Astrocyte (in vitro differentiated cells and primary cell): Measurements from ENCODE around the gene CCL19. TPM values are rescaled to one million over a fixed set of nuclear protein-coding genes. Genes with fewer than 3 reads are reported as not detected.

Experiments used
- DNase-seq: peaks from one replicate; pipeline ENCODE4 v3.0.0-alpha.2; 2010; ENCODE audit warnings: low read depth
- FAIRE-seq: peaks from 2 replicates; lab custom pipeline; 2011; peaks lifted over from hg19 to GRCh38; lab: Jason Lieb, UNC
- H2AFZ ChIP-seq: 2 replicates; pipeline ENCODE4 v1.6.0; 2012; ENCODE audit warnings: low read depth, low read length, inconsistent platforms
- H3K27ac ChIP-seq: 2 replicates; pipeline ENCODE4 v1.5.1; 2011; ENCODE audit warnings: low read depth, low read length, inconsistent platforms
- H3K27me3 ChIP-seq: 2 replicates; pipeline ENCODE4 v1.6.0; 2011; ENCODE audit warnings: low read length, inconsistent platforms; ENCODE audit not compliant: insufficient read depth
- H3K36me3 ChIP-seq: 2 replicates; pipeline ENCODE4 v1.5.1; 2011; ENCODE audit warnings: low read length, inconsistent platforms; ENCODE audit not compliant: insufficient read depth
- H3K4me1 ChIP-seq: 2 replicates; pipeline ENCODE4 v1.5.1; 2011; ENCODE audit warnings: low read length, inconsistent platforms; ENCODE audit not compliant: insufficient read depth
- H3K4me2 ChIP-seq: 2 replicates; pipeline ENCODE4 v1.6.0; 2012; ENCODE audit warnings: low read length, inconsistent platforms
- H3K4me3 ChIP-seq: 2 replicates; pipeline ENCODE4 v1.5.1; 2011; ENCODE audit warnings: low read depth, mild to moderate bottlenecking, low read length, inconsistent platforms; ENCODE audit not compliant: insufficient read depth
- H3K79me2 ChIP-seq: 2 replicates; pipeline ENCODE4 v1.6.0; 2012; ENCODE audit warnings: mild to moderate bottlenecking, low read length, inconsistent platforms; ENCODE audit not compliant: insufficient read depth
- H3K9ac ChIP-seq: 2 replicates; pipeline ENCODE4 v1.6.0; 2012; ENCODE audit warnings: mild to moderate bottlenecking, low read length, inconsistent platforms
- H3K9me3 ChIP-seq: 2 replicates; pipeline ENCODE4 v1.5.1; 2012; ENCODE audit warnings: low read depth, mild to moderate bottlenecking, low read length, inconsistent platforms; ENCODE audit not compliant: insufficient read depth
- H4K20me1 ChIP-seq: 2 replicates; pipeline ENCODE4 v1.6.0; 2012; ENCODE audit warnings: low read length, inconsistent platforms; ENCODE audit not compliant: insufficient read depth
- H3K27ac Mint-ChIP-seq: one replicate; pipeline ENCODE4 v1.8.0; 2021; ENCODE audit warnings: mild to moderate bottlenecking, mixed read lengths; ENCODE audit not compliant: unreplicated experiment
- H3K27me3 Mint-ChIP-seq: one replicate; pipeline ENCODE4 v1.8.0; 2021; ENCODE audit warnings: low read depth, mixed read lengths; ENCODE audit not compliant: unreplicated experiment
- H3K36me3 Mint-ChIP-seq: one replicate; pipeline ENCODE4 v1.8.0; 2021; ENCODE audit warnings: low read depth, mixed read lengths; ENCODE audit not compliant: unreplicated experiment
- H3K4me1 Mint-ChIP-seq: one replicate; pipeline ENCODE4 v1.8.0; 2021; ENCODE audit warnings: low read depth, mixed read lengths; ENCODE audit not compliant: unreplicated experiment
- H3K4me3 Mint-ChIP-seq: one replicate; pipeline ENCODE4 v1.8.0; 2021; ENCODE audit warnings: mild to moderate bottlenecking, moderate library complexity, mixed read lengths; ENCODE audit not compliant: unreplicated experiment
- H3K9me3 Mint-ChIP-seq: one replicate; pipeline ENCODE4 v1.8.0; 2021; ENCODE audit warnings: mild to moderate bottlenecking, mixed read lengths; ENCODE audit not compliant: unreplicated experiment
- EZH2 ChIP-seq: IDR thresholded peaks from 2 replicates; pipeline ENCODE4 v1.6.1; 2012; ENCODE audit warnings: mild to moderate bottlenecking, low read length, inconsistent platforms; ENCODE audit not compliant: insufficient read depth
- total RNA-seq: library from RNA; stranded (reverse); gene quantifications from 2 replicates; pipeline ENCODE4 v1.2.1, GENCODE V29; 2021
- TF ChIP-seq, protein P1 (sequence below): IDR thresholded peaks from 2 replicates; pipeline ENCODE4 v1.5.1; 2011; ENCODE audit warnings: low read depth, mild to moderate bottlenecking, inconsistent platforms, low read length, moderate library complexity; ENCODE audit not compliant: insufficient read depth

Gene CCL19
- total RNA-seq, 1 donor from 2014 or later: not detected

DNA sequence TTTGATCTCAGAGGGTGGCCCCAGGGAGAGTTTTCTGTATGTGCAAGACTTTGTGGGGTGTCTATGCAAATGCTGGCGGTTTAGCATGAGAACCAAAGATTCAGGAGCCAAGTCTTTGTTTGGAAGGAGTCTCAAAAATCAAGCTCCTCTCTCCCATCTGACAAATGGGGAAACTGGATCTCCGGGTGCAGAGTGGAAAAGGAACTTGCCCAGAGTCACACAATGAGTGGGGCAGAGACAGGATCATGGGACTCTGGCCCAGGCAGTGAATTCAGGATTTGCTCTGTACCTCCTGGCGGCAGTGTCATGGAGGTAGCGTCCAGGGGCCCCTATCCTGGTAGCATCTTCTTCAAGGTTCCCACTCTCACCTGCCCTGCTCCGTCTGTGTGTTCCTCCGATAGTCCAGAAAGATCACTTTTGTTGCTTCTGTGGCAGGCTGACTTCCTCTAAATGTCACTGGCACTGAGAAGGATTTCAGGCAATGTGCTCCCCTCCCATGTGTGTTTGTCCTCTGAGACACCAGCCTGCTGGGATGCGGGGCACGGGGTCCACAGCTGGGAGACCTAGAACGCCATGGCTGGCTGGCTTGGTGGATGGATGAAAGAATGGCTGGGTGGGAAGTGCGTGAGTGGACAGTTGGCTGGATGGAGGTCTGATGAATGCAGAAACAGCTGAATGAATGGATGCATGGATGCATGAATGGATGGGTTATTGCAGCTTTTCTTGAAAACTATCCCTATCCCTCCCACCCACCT lies 3.6 kb downstream of the CCL19 start:
- Histone ChIP-seq H3K4me1 (no peaks in the 10 kb centered on the region), H2AFZ (no peak overlapping the region), H3K4me3 (no peak overlapping the region), H3K9ac (no peak overlapping the region), H3K4me2 (no peak overlapping the region), H3K27ac (no peak overlapping the region), H3K79me2 (no peaks in the 10 kb centered on the region), H3K9me3 (no peaks in the 10 kb centered on the region), H4K20me1 (no peaks in the 10 kb centered on the region), H3K36me3 (no peaks in the 10 kb centered on the region), H3K27me3 (peaks cover 2% of the 10 kb centered on the region)
- H3K4me1 Mint-ChIP-seq: no peaks in the 10 kb centered on the region
- DNase-seq: no peak
- peaks cover 23% of the 10 kb centered on the region for H3K27me3 Mint-ChIP-seq
- peaks cover 8% of the 10 kb centered on the region for H3K9me3 Mint-ChIP-seq
- FAIRE-seq: no peak
- peaks cover 21% of the 10 kb centered on the region for H3K36me3 Mint-ChIP-seq
- no peak overlapping the region for H3K27ac Mint-ChIP-seq
- no peak for TF ChIP-seq EZH2
- no peak overlapping the region for H3K4me3 Mint-ChIP-seq

DNA sequence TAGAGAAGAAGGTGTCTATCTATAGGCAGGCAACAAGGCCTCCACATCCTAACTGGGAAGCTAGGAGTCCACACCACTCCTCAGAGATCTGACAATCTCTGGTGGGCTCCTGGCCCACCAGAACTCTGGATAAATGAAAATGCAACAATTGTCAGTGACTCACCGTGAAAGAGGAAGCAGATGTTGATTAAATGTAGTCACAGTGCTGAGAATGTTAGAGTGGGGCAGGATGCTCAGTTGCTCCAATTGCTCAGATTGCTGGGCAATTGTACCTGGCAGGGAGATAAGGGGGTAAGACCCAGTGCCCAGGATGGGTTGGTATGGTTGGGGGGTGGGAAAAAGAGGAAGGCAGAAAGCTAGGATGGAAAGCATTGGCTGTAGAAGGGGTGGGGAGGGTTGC lies 4.3 kb downstream of the CCL19 start:
- DNase-seq (no peak), FAIRE-seq (no peak)

DNA sequence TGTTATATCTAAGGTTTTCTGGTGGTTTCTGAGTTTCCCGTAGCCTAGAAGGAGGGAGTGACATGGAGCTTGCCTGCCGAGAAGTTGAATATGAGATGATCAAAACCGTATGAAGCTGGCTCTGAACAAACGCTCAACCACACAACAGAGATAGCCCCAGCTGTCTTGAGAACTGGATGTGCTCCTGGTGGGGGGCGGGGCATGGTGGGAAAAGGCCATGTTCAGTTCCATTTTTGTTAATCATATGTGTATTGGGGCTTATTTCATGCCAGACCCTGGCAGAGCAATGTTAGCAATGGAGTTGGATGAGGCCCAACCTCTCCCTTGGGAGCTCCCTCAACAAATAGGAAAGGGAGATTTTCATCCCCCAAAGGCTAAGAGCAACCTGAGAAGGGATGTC lies 4.8 kb downstream of the CCL19 start:
- H2AFZ ChIP-seq: no peak overlapping the region
- no peaks in the 10 kb centered on the region for H3K36me3 ChIP-seq
- peaks cover 8% of the 10 kb centered on the region for H3K9me3 Mint-ChIP-seq
- no peak for FAIRE-seq
- H3K27ac Mint-ChIP-seq: no peak overlapping the region
- TF ChIP-seq EZH2: no peak
- TF ChIP-seq, protein P1, sequence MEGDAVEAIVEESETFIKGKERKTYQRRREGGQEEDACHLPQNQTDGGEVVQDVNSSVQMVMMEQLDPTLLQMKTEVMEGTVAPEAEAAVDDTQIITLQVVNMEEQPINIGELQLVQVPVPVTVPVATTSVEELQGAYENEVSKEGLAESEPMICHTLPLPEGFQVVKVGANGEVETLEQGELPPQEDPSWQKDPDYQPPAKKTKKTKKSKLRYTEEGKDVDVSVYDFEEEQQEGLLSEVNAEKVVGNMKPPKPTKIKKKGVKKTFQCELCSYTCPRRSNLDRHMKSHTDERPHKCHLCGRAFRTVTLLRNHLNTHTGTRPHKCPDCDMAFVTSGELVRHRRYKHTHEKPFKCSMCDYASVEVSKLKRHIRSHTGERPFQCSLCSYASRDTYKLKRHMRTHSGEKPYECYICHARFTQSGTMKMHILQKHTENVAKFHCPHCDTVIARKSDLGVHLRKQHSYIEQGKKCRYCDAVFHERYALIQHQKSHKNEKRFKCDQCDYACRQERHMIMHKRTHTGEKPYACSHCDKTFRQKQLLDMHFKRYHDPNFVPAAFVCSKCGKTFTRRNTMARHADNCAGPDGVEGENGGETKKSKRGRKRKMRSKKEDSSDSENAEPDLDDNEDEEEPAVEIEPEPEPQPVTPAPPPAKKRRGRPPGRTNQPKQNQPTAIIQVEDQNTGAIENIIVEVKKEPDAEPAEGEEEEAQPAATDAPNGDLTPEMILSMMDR: no peak
- H3K36me3 Mint-ChIP-seq: peaks cover 26% of the 10 kb centered on the region
- no peaks in the 10 kb centered on the region for H4K20me1 ChIP-seq
- no peaks in the 10 kb centered on the region for H3K9me3 ChIP-seq
- H3K4me3 ChIP-seq: no peak overlapping the region
- no peak for DNase-seq
- H3K27me3 Mint-ChIP-seq: peaks cover 23% of the 10 kb centered on the region
- no peak overlapping the region for H3K27ac ChIP-seq
- H3K79me2 ChIP-seq: no peaks in the 10 kb centered on the region
- no peak overlapping the region for H3K4me2 ChIP-seq
- H3K27me3 ChIP-seq: no peaks in the 10 kb centered on the region
- no peaks in the 10 kb centered on the region for H3K4me1 ChIP-seq
- no peak overlapping the region for H3K9ac ChIP-seq
- no peaks in the 10 kb centered on the region for H3K4me1 Mint-ChIP-seq
- no peak overlapping the region for H3K4me3 Mint-ChIP-seq

More for the DNA sequence above, 4.3 kb downstream of the CCL19 start:
- Mint-ChIP-seq H3K36me3 (peaks cover 24% of the 10 kb centered on the region), H3K27me3 (peaks cover 23% of the 10 kb centered on the region), H3K9me3 (peaks cover 8% of the 10 kb centered on the region), H3K27ac (no peak overlapping the region), H3K4me1 (no peaks in the 10 kb centered on the region), H3K4me3 (no peak overlapping the region)
- Histone ChIP-seq H3K4me3 (no peak overlapping the region), H2AFZ (no peak overlapping the region), H3K27ac (no peak overlapping the region), H3K27me3 (no peaks in the 10 kb centered on the region), H3K79me2 (no peaks in the 10 kb centered on the region), H3K9ac (no peak overlapping the region), H4K20me1 (no peaks in the 10 kb centered on the region), H3K4me1 (no peaks in the 10 kb centered on the region), H3K9me3 (no peaks in the 10 kb centered on the region), H3K36me3 (no peaks in the 10 kb centered on the region), H3K4me2 (no peak overlapping the region)
- TF ChIP-seq EZH2: no peak
